Transverse colon (tissue), 3 donors: ENCODE measurements around the gene CD47.

ENCODE experiments used
- EP300 ChIP-seq: sonication (generic); formaldehyde crosslinking; IDR thresholded peaks from one replicate; pipeline ENCODE4 v1.6.1; 2017; ENCODE audit warnings: antibody characterized with exemption, low read depth
- TF ChIP-seq, protein P1 (sequence below), 5 experiments: fragments of 200-600 bp in 3 of 5; fragments of 450-650 bp in 2 of 5; sonication (generic) in 3 of 5; IDR thresholded peaks; 1 replicate in 2 of 5; 2 replicates in 3 of 5; pipeline ENCODE4 v1.5.1; 2016 to 2017; ENCODE audit warnings: antibody characterized with exemption in 5 of 5, inconsistent platforms in 3 of 5, mild to moderate bottlenecking in 2 of 5, moderate library complexity in 1 of 5

DNA sequence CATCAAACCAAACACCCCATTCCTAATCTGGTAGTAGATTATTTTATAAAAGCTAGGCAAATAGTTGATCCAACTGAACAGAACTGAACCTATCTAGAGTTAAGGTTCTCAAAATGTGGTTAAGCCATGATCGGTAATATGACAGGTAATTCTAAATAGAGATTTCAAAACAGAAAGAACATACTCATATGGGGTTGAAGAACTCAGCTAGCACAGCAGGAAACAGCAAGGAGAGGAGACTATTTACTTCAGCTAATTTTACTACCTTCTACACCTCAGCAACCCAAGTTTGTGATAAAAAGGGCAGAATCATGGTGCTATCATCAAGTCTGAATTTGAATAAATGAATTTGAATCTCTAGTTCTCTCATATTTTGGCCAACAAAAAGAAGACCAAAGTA, 11.8 kb downstream of the CD47 start:
- TF ChIP-seq, protein P1, sequence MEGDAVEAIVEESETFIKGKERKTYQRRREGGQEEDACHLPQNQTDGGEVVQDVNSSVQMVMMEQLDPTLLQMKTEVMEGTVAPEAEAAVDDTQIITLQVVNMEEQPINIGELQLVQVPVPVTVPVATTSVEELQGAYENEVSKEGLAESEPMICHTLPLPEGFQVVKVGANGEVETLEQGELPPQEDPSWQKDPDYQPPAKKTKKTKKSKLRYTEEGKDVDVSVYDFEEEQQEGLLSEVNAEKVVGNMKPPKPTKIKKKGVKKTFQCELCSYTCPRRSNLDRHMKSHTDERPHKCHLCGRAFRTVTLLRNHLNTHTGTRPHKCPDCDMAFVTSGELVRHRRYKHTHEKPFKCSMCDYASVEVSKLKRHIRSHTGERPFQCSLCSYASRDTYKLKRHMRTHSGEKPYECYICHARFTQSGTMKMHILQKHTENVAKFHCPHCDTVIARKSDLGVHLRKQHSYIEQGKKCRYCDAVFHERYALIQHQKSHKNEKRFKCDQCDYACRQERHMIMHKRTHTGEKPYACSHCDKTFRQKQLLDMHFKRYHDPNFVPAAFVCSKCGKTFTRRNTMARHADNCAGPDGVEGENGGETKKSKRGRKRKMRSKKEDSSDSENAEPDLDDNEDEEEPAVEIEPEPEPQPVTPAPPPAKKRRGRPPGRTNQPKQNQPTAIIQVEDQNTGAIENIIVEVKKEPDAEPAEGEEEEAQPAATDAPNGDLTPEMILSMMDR (IDR thresholded peaks at IDR 0.05): no peak
- no peak for TF ChIP-seq EP300
